HG03457 (cell line): ENCODE data around the gene SLC35F5.
A peak's percentile ranks its signal among the peaks of the same experiment; 100 is the strongest.
"Not testable (repeated sequence)": the region's sequence is repeated elsewhere in the genome, so short reads cannot be mapped to it uniquely, and the experiment has no call there.

Source experiments
- ATAC-seq: cut with Tn5 transposase; IDR thresholded peaks from one replicate; pipeline ENCODE4 v1.9.1; 2021; ENCODE audit warnings: moderate number of reproducible peaks; ENCODE audit not compliant: unreplicated experiment

SLC35F5 gene

DNA sequence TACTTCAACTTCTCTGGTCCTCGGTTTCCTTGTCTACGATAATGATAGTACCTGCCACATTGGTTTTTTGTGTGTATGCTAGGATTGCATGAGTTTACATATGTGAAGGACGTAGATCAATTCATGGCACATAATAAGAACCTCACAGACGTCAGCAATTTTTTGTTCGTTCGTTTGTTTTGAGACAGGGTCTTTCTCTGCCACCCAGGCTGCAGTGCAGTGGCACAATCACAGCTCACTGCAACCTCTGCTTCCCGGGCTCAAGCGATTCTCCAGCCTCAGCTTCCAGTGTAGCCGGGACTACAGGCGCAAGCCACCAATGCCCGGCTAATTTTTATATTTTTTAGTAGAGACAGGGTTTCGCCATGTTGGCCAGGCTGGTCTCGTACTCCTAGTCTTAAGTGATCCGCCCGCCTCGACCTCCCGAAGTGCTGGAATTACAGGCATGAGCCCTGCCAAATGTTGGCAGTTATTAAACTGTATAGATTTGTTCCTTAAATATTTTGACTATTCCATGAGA, 756 bp upstream of the SLC35F5 start:
- no peak for ATAC-seq

DNA sequence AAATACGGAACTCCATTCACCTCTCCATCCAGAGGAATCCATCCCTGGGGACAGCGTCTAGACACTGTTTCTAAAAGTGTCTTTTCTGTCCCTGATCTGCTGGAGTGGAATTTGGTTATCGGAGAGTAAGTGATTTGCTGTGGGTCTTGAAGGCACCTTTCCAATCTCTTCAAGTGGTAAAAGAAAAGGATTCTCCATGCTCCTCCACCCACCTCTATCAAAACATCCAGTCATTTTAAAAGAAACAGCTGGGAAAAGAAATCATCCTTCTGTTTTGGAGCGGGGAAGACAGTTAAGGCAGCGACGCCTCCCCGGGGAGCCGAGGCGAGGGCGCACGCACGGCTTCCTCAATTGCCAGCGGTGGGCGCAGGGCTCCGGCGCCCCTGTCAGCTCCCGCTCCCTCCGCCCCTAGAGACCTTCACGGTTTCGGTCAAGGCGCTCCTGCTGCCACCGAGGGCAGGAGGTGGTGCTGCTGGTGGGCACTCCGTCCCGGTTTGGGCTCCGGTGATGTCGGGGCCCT, 547 bp downstream of the SLC35F5 start:
- peak; percentile 26 for ATAC-seq

DNA sequence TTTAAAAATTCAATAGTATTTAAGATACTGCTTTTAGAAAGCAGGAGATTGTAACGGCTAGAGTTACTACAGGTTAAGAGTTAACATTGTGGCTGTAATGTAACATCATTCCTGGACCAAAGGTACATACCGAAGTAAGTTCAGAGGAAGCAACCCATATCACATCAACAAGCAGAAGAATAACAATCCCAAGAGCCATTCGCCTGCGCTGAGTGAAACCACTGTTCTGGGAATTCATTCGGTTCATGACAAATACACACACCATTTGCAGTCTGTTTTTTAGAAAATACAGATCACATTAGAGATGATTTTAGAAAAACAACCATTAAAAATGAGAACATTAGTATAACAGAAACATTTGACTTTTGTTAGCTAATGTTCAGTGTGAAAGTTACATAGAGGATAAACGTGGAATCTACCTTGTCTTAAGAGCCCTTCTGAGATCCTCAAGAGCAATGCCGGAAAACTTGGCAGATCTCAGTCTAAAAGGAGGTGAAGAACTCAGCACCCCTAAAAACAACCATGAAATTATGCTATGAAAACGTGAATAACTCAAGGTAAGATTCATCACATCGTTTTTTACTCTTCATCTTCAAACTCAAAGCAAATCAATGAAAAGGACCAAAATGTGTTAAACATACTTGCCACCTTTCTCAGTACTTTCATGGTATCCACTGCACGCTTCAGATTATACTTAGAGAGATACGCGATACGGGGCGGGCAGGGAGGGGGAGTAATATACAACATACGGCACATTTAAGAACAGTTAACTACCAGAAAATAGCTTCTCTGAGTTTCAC, 1.2 kb downstream of the SLC35F5 start:
- no peak for ATAC-seq

DNA sequence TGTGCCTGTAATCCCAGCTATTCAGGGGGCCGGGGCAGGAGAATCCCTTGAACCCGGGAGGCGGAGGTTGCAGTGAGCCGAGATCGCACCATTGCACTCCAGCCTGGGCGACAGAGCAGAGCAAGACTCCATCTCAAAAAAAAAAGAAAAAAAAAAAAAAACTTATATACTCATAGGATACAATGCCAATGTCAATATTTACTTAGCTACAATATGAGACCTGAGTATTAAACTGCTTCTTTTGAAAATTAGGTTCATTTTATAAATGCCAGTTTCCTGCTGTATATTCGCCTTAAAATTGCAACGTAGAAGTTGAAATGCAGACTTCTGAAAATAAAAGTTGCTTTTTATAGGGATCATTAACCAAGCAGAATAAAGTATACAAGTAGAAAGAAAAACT, 2.3 kb downstream of the SLC35F5 start:
- no peak for ATAC-seq

DNA sequence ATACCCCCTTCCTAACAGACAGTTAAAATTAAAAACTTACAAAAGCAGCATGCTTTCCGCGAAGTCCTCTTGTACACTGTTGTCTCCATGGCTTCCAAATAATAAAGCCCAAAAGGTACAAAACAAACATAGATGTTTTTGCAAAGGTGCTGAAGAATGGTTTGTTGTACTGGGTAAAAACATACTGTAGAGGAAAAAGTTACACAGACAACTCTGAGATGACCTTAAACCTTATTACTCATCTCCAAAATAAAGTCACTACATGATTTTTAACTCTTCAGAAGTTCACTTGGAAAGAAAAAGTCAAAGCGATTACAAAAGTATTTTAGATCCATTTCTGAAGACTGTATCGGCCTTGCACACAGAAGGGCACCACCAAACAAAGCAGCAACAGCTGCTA, 6.1 kb downstream of the SLC35F5 start:
- ATAC-seq, result no peak

DNA sequence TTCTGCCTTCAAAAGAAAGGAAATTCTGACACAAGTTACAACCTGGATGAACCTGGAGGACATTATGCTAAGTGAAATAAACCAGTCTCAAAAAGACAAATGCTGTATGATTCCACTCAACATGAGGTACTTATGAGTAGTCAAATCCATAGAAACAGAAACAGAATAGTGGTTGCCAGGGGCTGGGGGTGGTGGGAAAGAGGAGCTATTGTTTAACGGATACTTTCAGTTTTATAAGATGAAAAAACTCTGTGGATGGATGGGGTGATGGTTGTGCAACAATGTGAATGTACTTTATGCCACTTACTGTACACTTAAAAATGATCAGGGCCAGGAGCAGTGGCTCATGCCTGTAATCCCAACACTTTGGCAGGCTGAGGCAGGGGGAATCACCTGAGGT, 15.4 kb downstream of the SLC35F5 start:
- no peak for ATAC-seq

DNA sequence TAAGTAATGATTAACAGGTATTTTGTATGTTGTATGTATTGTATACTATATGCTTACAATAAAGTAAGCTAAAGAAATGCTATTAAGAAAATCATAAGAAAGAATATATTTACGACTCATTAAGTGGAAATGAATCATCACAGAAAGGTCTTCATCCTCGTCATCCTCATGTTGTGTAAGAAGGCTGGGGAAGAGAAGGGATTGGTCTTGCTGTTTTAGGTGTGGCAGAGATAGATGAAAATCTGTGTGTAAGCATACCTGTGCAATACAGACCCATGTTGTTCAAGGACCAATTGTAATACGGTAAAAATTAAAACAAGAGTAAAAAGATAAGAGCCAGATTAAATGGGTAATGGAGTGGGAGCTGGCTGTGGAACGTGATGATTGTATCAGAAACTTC, 16.6 kb downstream of the SLC35F5 start:
- no peak for ATAC-seq

DNA sequence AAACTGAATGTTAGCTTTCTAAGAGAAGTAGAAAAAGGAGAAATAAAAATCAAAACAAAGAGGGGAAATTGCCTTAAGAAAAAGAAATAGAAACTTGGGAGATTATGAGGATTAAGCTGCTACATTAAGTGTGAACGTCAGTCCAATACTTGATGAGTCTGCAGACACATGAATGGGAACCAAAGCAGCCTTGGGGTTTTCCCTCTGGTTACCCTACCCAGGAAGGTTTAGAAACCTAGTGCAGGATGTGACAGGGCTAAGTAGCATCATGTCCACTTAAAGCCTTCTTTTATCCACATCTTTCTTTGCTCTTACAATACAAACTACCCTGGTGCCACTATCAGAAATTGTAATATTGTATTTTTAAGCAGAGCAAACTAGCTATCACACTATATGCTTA, 22.3 kb downstream of the SLC35F5 start:
- peak; percentile 89 for ATAC-seq

GRCh38 chr2:113724010-113724409, 32.4 kb downstream of the SLC35F5 start:
- no peak for ATAC-seq

DNA sequence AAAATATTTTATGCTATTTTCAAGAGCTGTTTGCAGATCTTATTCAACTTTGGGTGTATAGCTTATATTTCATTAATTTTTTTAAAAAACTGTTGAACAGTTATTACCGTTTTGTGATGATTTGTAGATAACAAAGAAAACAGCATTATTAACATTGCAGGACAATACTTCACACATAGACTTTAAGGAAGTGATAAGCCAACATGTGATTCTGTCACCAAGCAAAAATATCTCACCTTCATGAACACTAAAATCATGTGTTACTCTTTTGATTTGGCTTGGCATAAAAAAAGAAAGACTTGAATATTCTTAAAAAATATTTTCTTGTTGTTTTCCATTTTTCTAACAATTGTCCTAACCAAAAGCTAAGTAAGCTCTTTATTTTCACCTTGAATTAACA, 33.0 kb downstream of the SLC35F5 start:
- ATAC-seq, result no peak

DNA sequence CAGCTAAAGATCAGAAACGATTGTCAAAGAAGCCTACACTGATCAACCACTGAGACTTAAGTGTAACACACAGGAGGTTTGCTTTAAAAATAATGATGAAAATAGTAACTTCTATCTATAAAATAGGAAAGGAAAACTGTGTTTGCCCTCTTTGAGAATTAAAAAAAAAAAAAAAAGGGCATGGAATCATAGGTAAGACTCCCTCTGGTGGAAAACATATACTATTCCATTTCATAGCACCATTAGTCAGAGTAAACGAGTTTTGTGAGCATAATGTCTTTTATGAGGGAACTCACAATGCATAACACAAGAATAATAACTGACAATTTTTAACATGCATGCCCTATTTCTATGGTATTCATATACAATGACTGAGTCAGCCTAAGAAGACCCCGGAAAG, 36.3 kb downstream of the SLC35F5 start:
- ATAC-seq, result no peak

GRCh38 chr2:113716291-113716690, 40.2 kb downstream of the SLC35F5 start:
- ATAC-seq, result no peak

DNA sequence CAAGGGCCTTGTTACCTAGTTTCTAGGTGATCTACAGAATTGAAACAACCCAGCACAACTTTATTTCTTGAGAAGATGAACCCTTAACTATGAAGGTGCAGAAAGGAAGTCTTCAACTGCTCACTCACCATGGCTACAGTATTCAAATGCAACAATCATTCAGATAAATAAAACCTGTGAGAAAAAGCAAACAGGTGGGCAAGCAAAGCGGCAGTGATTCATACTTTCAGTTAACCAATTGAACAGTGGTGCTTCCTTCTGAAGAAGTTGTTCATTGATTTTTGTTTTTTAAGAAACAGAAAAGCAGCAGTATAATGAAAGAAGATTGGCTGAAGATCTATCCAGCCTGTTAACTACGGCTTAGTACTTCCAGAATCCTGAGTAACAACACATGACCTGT, 43.5 kb downstream of the SLC35F5 start:
- no peak for ATAC-seq

DNA sequence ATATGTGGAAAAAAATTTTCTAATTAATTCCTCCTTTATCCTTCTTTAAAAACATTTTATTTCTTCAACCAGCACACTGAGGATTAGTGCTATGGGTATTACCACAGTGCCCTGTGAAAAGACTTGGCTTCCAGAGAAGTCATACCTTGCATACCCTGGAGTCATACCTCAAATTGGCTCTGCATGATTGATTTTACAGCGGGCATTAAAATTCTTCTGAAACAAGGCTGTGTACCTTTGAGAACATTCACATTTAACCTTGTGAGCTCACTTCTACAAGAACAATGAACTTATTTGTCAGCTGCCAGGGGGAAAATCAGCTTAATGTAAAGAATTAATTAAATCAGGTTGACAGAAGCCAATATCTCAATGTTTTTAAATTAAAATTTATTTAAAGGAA, 44.6 kb downstream of the SLC35F5 start:
- ATAC-seq, result no peak

GRCh38 chr2:113709022-113709421, 47.4 kb downstream of the SLC35F5 start:
- ATAC-seq, result no peak

- no peak for ATAC-seq
Observed at GRCh38 chr2:113707106-113707505, 49.3 kb downstream of the SLC35F5 start.

GRCh38 chr2:113705982-113706523, 50.4 kb downstream of the SLC35F5 start:
- ATAC-seq, result no peak

GRCh38 chr2:113704300-113704993, 52.0 kb downstream of the SLC35F5 start:
- not testable (repeated sequence) for ATAC-seq

DNA sequence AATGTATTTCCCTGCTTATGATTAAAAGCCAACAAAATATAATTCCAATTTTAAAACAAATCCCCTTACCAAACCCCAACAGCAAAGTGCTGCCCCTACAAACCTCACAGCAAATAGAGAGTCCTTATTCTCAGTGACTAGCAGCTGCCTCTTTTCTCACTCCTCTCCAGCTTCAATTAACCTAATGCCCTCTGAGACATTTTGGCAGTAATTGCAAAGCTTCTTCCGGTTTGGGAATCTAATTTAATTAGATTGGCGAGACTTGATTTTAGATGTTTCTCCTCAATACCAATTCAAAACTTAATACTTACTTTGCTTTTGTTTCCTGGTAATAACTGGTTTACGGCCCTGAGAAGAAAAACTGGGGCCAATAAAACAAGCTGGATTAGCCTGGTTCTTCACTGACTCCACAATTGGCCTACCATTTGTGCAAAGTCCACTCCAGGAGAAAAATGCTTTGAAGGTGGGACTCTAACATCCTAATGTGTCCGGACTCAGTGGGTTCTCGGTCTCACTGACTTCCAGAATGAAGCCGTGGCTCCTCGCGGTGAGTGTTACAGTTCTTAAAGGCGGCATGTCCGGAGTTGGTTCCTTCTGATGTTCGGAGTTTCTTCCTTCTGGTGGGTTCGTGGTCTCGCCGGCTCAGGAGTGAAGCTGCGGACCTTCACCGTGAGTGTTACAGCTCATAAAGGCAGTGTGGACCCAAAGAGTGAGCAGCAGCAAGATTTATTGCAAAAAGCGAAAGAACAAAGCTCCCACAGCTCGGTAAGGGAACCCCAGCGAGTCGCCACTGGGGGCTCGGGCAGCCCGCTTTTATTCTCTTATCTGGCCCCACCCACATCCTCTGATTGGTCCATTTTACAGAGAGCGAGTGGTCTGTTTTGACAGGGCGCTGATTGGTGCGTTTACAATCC, 52.8 kb downstream of the SLC35F5 start:
- no peak for ATAC-seq

DNA sequence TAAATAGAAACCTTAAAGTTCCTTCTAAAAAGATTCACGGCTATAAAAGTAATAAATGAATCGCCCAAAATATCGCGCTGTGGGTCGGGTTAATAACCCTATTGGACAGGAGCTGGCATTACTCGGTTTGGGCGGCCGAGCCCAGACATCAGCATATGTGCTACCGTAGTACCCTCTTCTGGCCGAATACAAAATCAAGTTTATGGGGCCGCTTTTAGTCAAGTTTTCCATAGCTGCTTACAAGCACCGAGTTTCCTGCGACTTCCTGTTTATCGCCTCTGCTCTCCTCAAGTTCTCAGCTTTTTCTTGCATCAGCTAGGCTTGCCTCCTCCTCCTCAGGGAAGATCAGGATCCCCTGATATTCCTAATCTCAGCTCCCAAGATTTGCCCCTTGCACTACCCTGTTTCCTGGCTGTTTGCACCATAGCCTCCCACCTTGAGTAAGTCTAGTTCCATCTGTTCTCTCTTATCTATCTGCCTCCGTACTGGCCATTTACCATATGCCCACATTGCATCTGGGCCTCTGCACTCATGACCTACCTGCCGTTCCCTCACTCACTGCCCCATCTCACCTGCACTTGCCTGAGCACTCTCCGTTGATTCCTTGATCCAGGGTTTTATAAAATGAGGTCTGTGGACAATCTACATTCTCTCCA, 56.1 kb downstream of the SLC35F5 start:
- peak; percentile 77 for ATAC-seq
